T-cell (primary cell): ENCODE measurements around the gene TAF1D. TPM values are rescaled to one million over a fixed set of nuclear protein-coding genes. Genes with fewer than 3 reads are reported as not detected.
A peak's percentile ranks its signal among the peaks of the same experiment; 100 is the strongest.
"Not testable (repeated sequence)": the region's sequence is repeated elsewhere in the genome, so short reads cannot be mapped to it uniquely, and the experiment has no call there.

Experiments
- ATAC-seq, 4 experiments: fragments of 200-7000 bp in 3 of 4; fragments of 150-1000 bp in 1 of 4; cut with Tn5 transposase; replicated peaks in 1 of 4; 1 replicate in 3 of 4; 2 replicates in 1 of 4; pipeline ENCODE4 v1.10.0; 2021; ENCODE audit warnings: moderate library complexity in 3 of 4, mild to moderate bottlenecking in 2 of 4, moderate number of reproducible peaks in 1 of 4
- CTCF ChIA-PET, 2 donors: fragments of 300-600 bp; sonication (Branson Sonifier 250); formaldehyde crosslinking; loops; one replicate each; lab custom pipeline; 2022; ENCODE audit warnings: antibody characterized with exemption in 2 of 2; lab: Charles Lee
- POLR2A ChIA-PET, 2 donors: fragments of 300-600 bp; sonication (Branson Sonifier 250); formaldehyde crosslinking; loops; one replicate each; lab custom pipeline; 2022; ENCODE audit warnings: antibody characterized with exemption in 2 of 2; lab: Charles Lee
- DNase-seq, 35 experiments: peaks; one replicate each; pipeline versions ENCODE4 v3.0.0 to v3.0.0-alpha.2; 2013 to 2023
- H3K27ac ChIP-seq: one replicate; pipeline ENCODE4 v1.5.1; 2013; ENCODE audit warnings: low read length
- H3K27me3 ChIP-seq, 2 experiments: replicated peaks in 1 of 2; 1 replicate in 1 of 2; 2 replicates in 1 of 2; pipeline versions ENCODE4 v1.6.1 to v1.7.0; 2013; ENCODE audit warnings: low read length in 1 of 2, mixed read lengths in 1 of 2; ENCODE audit not compliant: control insufficient read depth in 2 of 2, insufficient read depth in 2 of 2; ENCODE audit errors: extremely low read depth in 1 of 2
- H3K36me3 ChIP-seq, 2 donors: 1 replicate in 1 of 2; 2 replicates in 1 of 2; pipeline versions ENCODE4 v1.6.1 to v1.7.0; 2013; ENCODE audit warnings: low read length in 1 of 2; ENCODE audit not compliant: control insufficient read depth in 2 of 2, insufficient read depth in 1 of 2; ENCODE audit errors: extremely low read depth in 1 of 2
- H3K4me1 ChIP-seq, 2 experiments: 1 replicate in 1 of 2; 2 replicates in 1 of 2; pipeline versions ENCODE4 v1.6.1 to v1.7.0; 2013; ENCODE audit warnings: low read length in 2 of 2, mixed read lengths in 1 of 2; ENCODE audit not compliant: insufficient read depth in 2 of 2, control insufficient read depth in 1 of 2; ENCODE audit errors: extremely low read depth in 1 of 2
- H3K4me3 ChIP-seq, 2 donors: 1 replicate in 1 of 2; 2 replicates in 1 of 2; pipeline versions ENCODE4 v1.5.1 to v1.7.0; 2013; ENCODE audit warnings: mild to moderate bottlenecking in 2 of 2, low read length in 1 of 2, moderate library complexity in 1 of 2; ENCODE audit not compliant: control insufficient read depth in 1 of 2; ENCODE audit errors: extremely low read depth in 1 of 2
- H3K9me3 ChIP-seq: 2 replicates; pipeline ENCODE4 v1.7.0; 2013
- H3K27ac Mint-ChIP-seq, 2 donors: one replicate each; pipeline ENCODE4 v1.8.0; 2020 to 2021; ENCODE audit warnings: mild to moderate bottlenecking in 2 of 2, mixed read lengths in 2 of 2
- H3K27me3 Mint-ChIP-seq, 2 donors: one replicate each; pipeline ENCODE4 v1.8.0; 2021 to 2022; ENCODE audit warnings: mixed read lengths in 2 of 2
- H3K36me3 Mint-ChIP-seq: one replicate; pipeline ENCODE4 v1.8.0; 2021; ENCODE audit warnings: mixed read lengths
- H3K4me1 Mint-ChIP-seq, 3 donors: one replicate each; pipeline ENCODE4 v1.8.0; 2020 to 2022; ENCODE audit warnings: mixed read lengths in 3 of 3, mild to moderate bottlenecking in 1 of 3
- H3K4me3 Mint-ChIP-seq, 3 donors: one replicate each; pipeline ENCODE4 v1.8.0; 2020 to 2022; ENCODE audit warnings: mild to moderate bottlenecking in 3 of 3, mixed read lengths in 3 of 3, moderate library complexity in 3 of 3
- H3K9me3 Mint-ChIP-seq, 3 donors: one replicate each; pipeline ENCODE4 v1.8.0; 2020 to 2022; ENCODE audit warnings: mixed read lengths in 3 of 3
- WGBS: methylation state at CpG from one replicate; pipeline ENCODE4 v1.1.5; 2013; ENCODE audit warnings: missing lambda C conversion rate; ENCODE audit not compliant: insufficient coverage; 5-methylcytosine and 5-hydroxymethylcytosine counted together
- total RNA-seq, 35 experiments: library from RNA in 6 of 35; stranded (reverse) in 6 of 35; fragments of 120-200 nt in 1 of 35; gene quantifications; one replicate each; pipeline versions ENCODE4 v1.2.1 to v1.2.4 and lab custom pipeline; 2013 to 2026

TAF1D gene
- total RNA-seq, 5 donors from 2014 or later (not counting 1 experiment from before 2014, with no cell fraction given): 130 to 177 (median 152) TPM

- CTCF ChIA-PET, ATAC-seq, H3K27ac ChIP-seq, H3K4me3 ChIP-seq, H3K27me3 Mint-ChIP-seq, H3K27ac Mint-ChIP-seq, DNase-seq, H3K9me3 ChIP-seq, H3K27me3 ChIP-seq, H3K9me3 Mint-ChIP-seq: not testable (repeated sequence)
- Mint-ChIP-seq H3K36me3 (peaks cover 18% of the 10 kb centered on the region), H3K4me1 (peaks cover 38 to 47% (median 43%) of the 10 kb centered on the region in 3 donors), H3K4me3 (peak overlapping the region in 1 of 3 donors; percentile 39)
- POLR2A ChIA-PET: interaction anchor here (0.6 to 0.7 kb wide), 2 partner anchors 11 to 674 kb away, joined by 3 read pairs; no protein-coding TSS in a partner anchor
- Histone ChIP-seq H3K4me1 (peaks cover 5 to 13% of the 10 kb centered on the region in 2 experiments), H3K36me3 (peaks cover 4 to 15% of the 10 kb centered on the region in 2 donors)
- WGBS: no CpG with 5 or more reads among the region's 12 CpGs
These were observed 3.9 kb upstream of the TAF1D start for GRCh38 chr11:93745005-93745755.

- Histone ChIP-seq H3K36me3 (peaks cover 4 to 15% of the 10 kb centered on the region in 2 donors), H3K9me3 (no peaks in the 10 kb centered on the region), H3K4me1 (peaks cover 10 to 17% of the 10 kb centered on the region in 2 experiments), H3K4me3 (no peak overlapping the region), H3K27ac (no peak overlapping the region), H3K27me3 (no peaks in the 10 kb centered on the region)
- Mint-ChIP-seq H3K27me3 (no peaks in the 10 kb centered on the region), H3K9me3 (no peaks in the 10 kb centered on the region), H3K36me3 (peaks cover 17% of the 10 kb centered on the region), H3K4me1 (peaks cover 44 to 53% (median 48%) of the 10 kb centered on the region in 3 donors), H3K4me3 (peak overlapping the region in 1 of 3 donors; percentile 39), H3K27ac (no peak overlapping the region)
- DNase-seq (no peak), ATAC-seq (no peak)
- WGBS: no CpG with 5 or more reads among the region's 7 CpGs
- ChIA-PET POLR2A (no interaction called here), CTCF (no interaction called here)
These were observed 3.3 kb upstream of the TAF1D start for GRCh38 chr11:93744669-93745004.

- Histone ChIP-seq H3K4me3 (no peak overlapping the region), H3K27ac (no peak overlapping the region), H3K27me3 (no peaks in the 10 kb centered on the region), H3K4me1 (peaks cover 22 to 23% of the 10 kb centered on the region in 2 experiments), H3K9me3 (no peaks in the 10 kb centered on the region), H3K36me3 (peaks cover 3 to 17% of the 10 kb centered on the region in 2 donors)
- DNase-seq (no peak), ATAC-seq (no peak)
- Mint-ChIP-seq H3K27me3 (no peaks in the 10 kb centered on the region), H3K9me3 (no peaks in the 10 kb centered on the region), H3K4me1 (peaks cover 57 to 66% (median 62%) of the 10 kb centered on the region in 3 donors), H3K4me3 (peak overlapping the region; percentile 64 to 100 (median 65)), H3K36me3 (peaks cover 26% of the 10 kb centered on the region), H3K27ac (peak overlapping the region in 1 of 2 donors; percentile 39)
- CTCF ChIA-PET: interaction anchor here in 1 of 2 donors (1.7 kb wide), 1 partner anchor 41 kb away, joined by 4 read pairs; the partner anchor contains the start of gene MED17
- 96% methylated on average over 16 of the region's 23 CpGs for WGBS
- POLR2A ChIA-PET: interaction anchor here in 1 of 2 donors (3.8 kb wide), 1 partner anchor 41 kb away, joined by 41 read pairs; the partner anchor contains the start of gene MED17
These were observed 2.0 kb upstream of the TAF1D start for GRCh38 chr11:93743291-93743690.

- Mint-ChIP-seq H3K4me3 (peak overlapping the region; percentile 100), H3K9me3 (no peaks in the 10 kb centered on the region), H3K4me1 (peaks cover 68 to 81% (median 71%) of the 10 kb centered on the region in 3 donors), H3K27ac (peak overlapping the region; percentile 100), H3K36me3 (peaks cover 36% of the 10 kb centered on the region), H3K27me3 (no peaks in the 10 kb centered on the region)
- DNase-seq (peak in 1 of 35 experiments; percentile 8), ATAC-seq (peak; percentile 4 to 30 (median 18))
- Histone ChIP-seq H3K9me3 (no peaks in the 10 kb centered on the region), H3K4me1 (peaks cover 22 to 32% of the 10 kb centered on the region in 2 experiments), H3K4me3 (peak overlapping the region; percentile 78 to 95), H3K27me3 (no peaks in the 10 kb centered on the region), H3K27ac (peak overlapping the region; percentile 93), H3K36me3 (peaks cover 3 to 30% of the 10 kb centered on the region in 2 donors)
- ChIA-PET CTCF (interaction anchor here (0.5 to 3.5 kb wide), 10 partner anchors 9 to 89 kb away, joined by 3 to 37 read pairs (median 4); partner anchors contain the start of gene MED17 (in 2 of the 2)), POLR2A (interaction anchor here (0.6 to 3.8 kb wide), 16 partner anchors 9 to 1326 kb away, joined by 3 to 41 read pairs (median 4); partner anchors contain the start of genes CEP295 (in 1 of the 2), MED17 (in 1 of the 2) and PANX1 (in 1 of the 2))
- 0% methylated on average over 3 of the region's 8 CpGs for WGBS
These were observed 559 bp upstream of the TAF1D start for GRCh38 chr11:93741882-93742226.

GRCh38 chr11:93740730-93741093 lies 583 bp downstream of the TAF1D start:
- Mint-ChIP-seq H3K36me3 (peaks cover 47% of the 10 kb centered on the region), H3K27me3 (no peaks in the 10 kb centered on the region), H3K9me3 (no peaks in the 10 kb centered on the region), H3K4me3 (peak overlapping the region; percentile 100), H3K27ac (peak overlapping the region; percentile 100), H3K4me1 (peaks cover 77 to 91% (median 78%) of the 10 kb centered on the region in 3 donors)
- H3K36me3 ChIP-seq: peaks cover 3 to 41% of the 10 kb centered on the region in 2 donors
- ChIA-PET CTCF (interaction anchor here (0.6 to 3.5 kb wide), 9 partner anchors 10 to 776 kb away, joined by 3 to 37 read pairs (median 6); partner anchors contain the start of genes MED17 (in 2 of the 2) and CEP295 (in 1 of the 2)), POLR2A (interaction anchor here (0.5 to 3.8 kb wide), 17 partner anchors 8 to 1329 kb away, joined by 3 to 41 read pairs (median 6); partner anchors contain the start of genes CEP295 (in 2 of the 2) and MED17 (in 2 of the 2))
- 0% methylated on average over 15 of the region's 20 CpGs for WGBS
- H3K4me1 ChIP-seq: peaks cover 22 to 36% of the 10 kb centered on the region in 2 experiments
- H3K27me3 ChIP-seq: no peaks in the 10 kb centered on the region
- ATAC-seq: peak; percentile 39 to 52 (median 48)
- H3K4me3 ChIP-seq: peak overlapping the region; percentile 78 to 95
- DNase-seq: peak in 33 of 35 experiments; percentile 49 to 75 (median 62)
- H3K9me3 ChIP-seq: no peaks in the 10 kb centered on the region
- peak overlapping the region; percentile 93 for H3K27ac ChIP-seq
